Fibroblast of mammary gland (primary cell): ENCODE results near the gene LAMB3.
A peak's percentile ranks its signal among the peaks of the same experiment; 100 is the strongest.

Experiments
- DNase-seq: peaks from one replicate; pipeline ENCODE4 v3.0.0-alpha.2; 2010; ENCODE audit warnings: low read depth
- H3K4me3 ChIP-seq: 2 replicates; pipeline ENCODE4 v1.5.1; 2011; ENCODE audit warnings: low read depth, mild to moderate bottlenecking, low read length, moderate library complexity; ENCODE audit not compliant: control insufficient read depth
- TF ChIP-seq, protein P1 (sequence below): conservative IDR thresholded peaks from 2 replicates; pipeline ENCODE4 v1.5.1; 2011; ENCODE audit warnings: low read depth, low read length, inconsistent platforms; ENCODE audit not compliant: control insufficient read depth, insufficient read depth

The LAMB3 gene

DNA sequence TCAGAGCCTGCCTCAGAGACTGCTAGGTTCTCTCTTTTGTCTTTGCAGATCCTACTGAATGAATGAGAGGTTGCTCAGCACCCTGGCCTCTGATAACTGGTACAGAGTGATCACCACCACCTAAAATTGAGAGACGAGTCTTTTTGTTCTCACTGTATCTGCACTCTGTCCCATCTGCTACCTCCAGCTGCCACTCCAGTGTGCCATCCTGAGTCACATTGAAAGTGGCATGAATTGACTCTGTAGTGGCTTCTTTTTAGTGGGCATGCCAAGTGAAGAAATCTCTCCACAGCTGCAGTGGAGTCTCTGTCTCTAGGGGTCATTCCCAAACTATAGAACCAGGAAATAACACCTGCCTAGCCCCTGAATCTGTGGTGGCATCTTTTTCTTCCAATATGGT, 54.0 kb downstream of the LAMB3 start:
- no peak overlapping the region for H3K4me3 ChIP-seq
- TF ChIP-seq, protein P1, sequence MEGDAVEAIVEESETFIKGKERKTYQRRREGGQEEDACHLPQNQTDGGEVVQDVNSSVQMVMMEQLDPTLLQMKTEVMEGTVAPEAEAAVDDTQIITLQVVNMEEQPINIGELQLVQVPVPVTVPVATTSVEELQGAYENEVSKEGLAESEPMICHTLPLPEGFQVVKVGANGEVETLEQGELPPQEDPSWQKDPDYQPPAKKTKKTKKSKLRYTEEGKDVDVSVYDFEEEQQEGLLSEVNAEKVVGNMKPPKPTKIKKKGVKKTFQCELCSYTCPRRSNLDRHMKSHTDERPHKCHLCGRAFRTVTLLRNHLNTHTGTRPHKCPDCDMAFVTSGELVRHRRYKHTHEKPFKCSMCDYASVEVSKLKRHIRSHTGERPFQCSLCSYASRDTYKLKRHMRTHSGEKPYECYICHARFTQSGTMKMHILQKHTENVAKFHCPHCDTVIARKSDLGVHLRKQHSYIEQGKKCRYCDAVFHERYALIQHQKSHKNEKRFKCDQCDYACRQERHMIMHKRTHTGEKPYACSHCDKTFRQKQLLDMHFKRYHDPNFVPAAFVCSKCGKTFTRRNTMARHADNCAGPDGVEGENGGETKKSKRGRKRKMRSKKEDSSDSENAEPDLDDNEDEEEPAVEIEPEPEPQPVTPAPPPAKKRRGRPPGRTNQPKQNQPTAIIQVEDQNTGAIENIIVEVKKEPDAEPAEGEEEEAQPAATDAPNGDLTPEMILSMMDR = no peak
- DNase-seq = no peak

DNA sequence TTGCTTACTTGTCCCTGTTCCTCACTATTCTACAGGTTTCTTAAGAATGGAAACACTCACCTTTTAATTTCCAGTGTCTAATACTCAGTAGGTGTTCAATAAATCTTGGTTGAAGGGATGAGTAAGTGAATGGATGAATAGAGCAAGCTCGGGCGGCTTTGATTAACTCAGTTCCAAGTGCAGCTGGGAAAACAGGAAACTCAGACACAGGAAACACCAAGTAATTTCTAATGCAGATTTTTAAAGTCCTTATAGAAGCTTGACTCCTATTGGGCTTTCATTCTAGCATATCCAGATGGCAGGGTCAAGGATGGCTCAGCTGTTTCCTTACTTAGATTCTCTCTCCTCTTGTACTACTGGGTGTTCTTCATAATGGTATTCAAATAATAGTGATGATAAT, 54.7 kb downstream of the LAMB3 start:
- DNase-seq = no peak
- TF ChIP-seq, protein P1 = no peak
- H3K4me3 ChIP-seq = no peak overlapping the region

DNA sequence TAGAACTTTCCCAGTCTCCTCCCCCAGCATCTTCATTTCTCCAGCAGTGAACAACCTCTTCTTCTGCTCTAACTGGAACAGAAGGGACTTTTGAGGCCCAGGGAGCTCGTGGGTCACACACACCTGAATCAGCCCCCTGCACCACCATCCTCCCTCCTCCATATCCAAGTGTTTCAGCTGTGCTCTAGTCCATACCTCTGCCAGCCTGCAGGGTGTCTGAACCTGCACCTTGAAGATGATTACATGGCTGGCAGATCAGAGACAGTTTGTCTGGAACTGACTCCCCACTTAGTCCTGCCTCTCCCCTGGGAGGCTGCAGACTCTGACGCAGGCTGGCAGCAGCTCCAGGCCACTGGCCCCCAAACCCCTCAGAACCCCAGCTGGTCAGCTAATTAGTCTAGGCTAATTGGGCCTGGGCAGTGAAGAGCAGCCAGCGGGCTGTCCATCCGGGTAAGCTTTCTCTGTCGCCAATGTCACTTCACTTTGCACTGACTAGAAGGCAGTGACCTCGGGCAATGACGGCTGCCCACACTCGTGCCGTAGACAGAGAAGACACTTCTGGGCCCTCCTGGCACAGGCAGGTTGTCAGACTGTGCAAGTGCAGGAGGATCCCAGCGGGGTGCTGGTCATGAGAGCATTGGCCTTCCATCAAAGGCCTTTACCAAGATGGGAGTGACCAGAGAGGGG, 56.5 kb downstream of the LAMB3 start:
- TF ChIP-seq, protein P1 = no peak
- DNase-seq = no peak
- H3K4me3 ChIP-seq = no peak overlapping the region

DNA sequence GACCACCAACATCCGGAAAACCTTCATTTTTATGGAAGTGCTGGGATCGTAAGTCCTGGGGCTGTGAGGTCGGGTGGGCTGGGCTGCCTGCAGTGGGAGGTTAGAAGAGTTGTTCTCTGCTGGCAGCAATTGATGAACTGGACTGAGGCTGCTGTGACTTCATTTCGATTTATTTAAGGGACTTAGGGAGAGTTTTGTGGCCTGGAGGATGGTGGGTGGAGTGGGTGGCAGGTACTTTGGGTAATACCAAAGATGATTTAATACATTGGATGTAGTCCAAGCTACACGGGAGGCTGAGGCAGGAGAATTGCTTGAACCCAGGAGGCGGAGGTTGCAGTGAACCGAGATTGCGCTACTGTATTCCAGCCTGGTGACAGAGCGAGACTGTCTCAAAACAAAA, 57.2 kb downstream of the LAMB3 start:
- TF ChIP-seq, protein P1 = no peak
- no peak overlapping the region for H3K4me3 ChIP-seq
- DNase-seq = no peak

DNA sequence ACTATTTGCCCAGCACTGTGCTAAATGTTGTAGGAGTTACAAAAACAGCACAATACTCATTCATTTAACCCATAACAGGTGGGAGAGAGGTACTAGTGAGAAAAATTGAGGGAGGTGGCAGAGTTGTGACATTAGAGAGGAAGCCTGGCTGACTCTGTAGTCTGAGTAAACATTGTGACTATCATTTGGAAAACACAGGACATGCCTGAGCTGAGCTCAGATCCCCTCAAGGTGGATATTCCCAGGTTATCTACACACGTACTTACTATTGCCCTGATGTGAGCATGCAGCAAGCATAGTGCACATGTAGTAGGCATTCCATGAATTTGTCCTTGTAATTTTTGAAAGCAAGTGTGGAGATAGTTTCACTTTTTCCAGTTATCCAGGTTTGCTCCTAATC, 57.8 kb downstream of the LAMB3 start:
- DNase-seq = no peak
- TF ChIP-seq, protein P1 = no peak
- H3K4me3 ChIP-seq = no peak overlapping the region

DNA sequence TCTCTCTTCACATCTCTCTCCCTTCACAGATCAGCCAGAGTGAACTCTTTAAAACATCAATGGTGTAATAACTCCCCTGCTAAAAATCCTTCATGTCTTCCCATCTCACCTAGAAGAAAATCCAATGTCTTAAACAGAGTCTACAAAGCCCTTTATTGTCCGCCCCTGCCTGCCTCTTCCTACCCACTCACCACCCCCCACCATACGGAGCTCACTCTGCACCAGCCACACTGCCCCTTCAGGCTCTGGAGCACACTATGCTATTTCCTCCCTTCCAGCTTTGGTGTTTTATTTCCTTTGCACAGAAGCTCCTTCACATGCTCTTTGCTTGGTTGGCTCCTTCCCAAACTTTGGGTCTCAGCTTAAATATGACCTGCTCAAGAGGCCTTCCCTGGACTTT, 58.5 kb downstream of the LAMB3 start:
- TF ChIP-seq, protein P1 = no peak
- DNase-seq = no peak

DNA sequence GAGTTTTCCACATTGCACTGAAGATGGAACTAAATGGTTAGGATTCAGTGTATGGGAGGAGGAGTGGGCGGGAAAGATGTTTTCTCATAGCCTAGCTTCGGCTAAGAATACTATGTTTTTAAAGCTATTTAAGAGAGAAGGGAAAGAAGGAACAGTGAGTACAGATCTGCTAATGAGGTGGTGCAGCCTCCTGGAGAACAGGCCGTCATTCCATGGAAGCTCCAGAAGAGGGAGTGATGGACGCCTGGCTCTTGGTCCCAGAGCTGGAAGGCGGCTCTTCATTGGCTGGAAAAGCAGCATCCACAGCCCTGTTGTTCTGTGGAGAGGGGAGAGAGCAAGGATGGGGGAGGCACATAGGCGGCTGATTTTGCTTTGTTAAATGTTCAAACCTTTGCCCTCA, 61.8 kb downstream of the LAMB3 start:
- no peak overlapping the region for H3K4me3 ChIP-seq
- DNase-seq = peak; percentile 40
- TF ChIP-seq, protein P1 = peak; percentile 51

More for the DNA sequence above, 58.5 kb downstream of the LAMB3 start:
- no peak overlapping the region for H3K4me3 ChIP-seq
